ENCODE data around the gene TRAPPC3.

Gene TRAPPC3

GRCh38 chr1:36107394-36107793, 41.9 kb downstream of the TRAPPC3 start:
- no peaks in the 10 kb centered on the region for H3K27me3 ChIP-seq (ENCODE audit: low read depth, low read length)
- no peaks in the 10 kb centered on the region for H4K20me1 ChIP-seq (ENCODE audit: insufficient read depth, low read length)
- no peak overlapping the region for H3K4me3 ChIP-seq (ENCODE audit: low read length)
- H3K27ac ChIP-seq (ENCODE audit: low read length) = no peak overlapping the region
- H3K36me3 ChIP-seq (replicated peaks; ENCODE audit: low read depth, low read length) = no peaks in the 10 kb centered on the region
- no peak for TF ChIP-seq CTCF (IDR thresholded peaks at IDR 0.05; ENCODE audit: low read depth, low read length)
- no peak for TF ChIP-seq EZH2phosphoT487 (IDR thresholded peaks at IDR 0.05; ENCODE audit: low read depth)
- no peaks in the 10 kb centered on the region for H3K79me2 ChIP-seq (ENCODE audit: low read length)
- no peak overlapping the region for H2AFZ ChIP-seq (ENCODE audit: low read depth, low read length)
- no peak overlapping the region for H3K9ac ChIP-seq (ENCODE audit: low read length)
- H3K9me3 ChIP-seq (ENCODE audit: insufficient read depth, low read length) = no peaks in the 10 kb centered on the region
- no peak overlapping the region for H3K4me2 ChIP-seq (ENCODE audit: low read length)
- no peaks in the 10 kb centered on the region for H3K4me1 ChIP-seq (ENCODE audit: low read length)

GRCh38 chr1:36106269-36106668, 43.0 kb downstream of the TRAPPC3 start:
- TF ChIP-seq CTCF (IDR thresholded peaks at IDR 0.05; ENCODE audit: low read depth, low read length) (no peak), EZH2phosphoT487 (IDR thresholded peaks at IDR 0.05; ENCODE audit: low read depth) (no peak)
- no peaks in the 10 kb centered on the region for H3K79me2 ChIP-seq (ENCODE audit: low read length)
- no peaks in the 10 kb centered on the region for H3K27me3 ChIP-seq (ENCODE audit: low read depth, low read length)
- H4K20me1 ChIP-seq (ENCODE audit: insufficient read depth, low read length) = no peaks in the 10 kb centered on the region
- H3K9ac ChIP-seq (ENCODE audit: low read length) = no peak overlapping the region
- H3K9me3 ChIP-seq (ENCODE audit: insufficient read depth, low read length) = no peaks in the 10 kb centered on the region
- H3K4me2 ChIP-seq (ENCODE audit: low read length) = no peak overlapping the region
- H3K27ac ChIP-seq (ENCODE audit: low read length) = no peak overlapping the region
- H3K4me3 ChIP-seq (ENCODE audit: low read length) = no peak overlapping the region
- H3K4me1 ChIP-seq (ENCODE audit: low read length) = no peaks in the 10 kb centered on the region
- H2AFZ ChIP-seq (ENCODE audit: low read depth, low read length) = no peak overlapping the region
- H3K36me3 ChIP-seq (replicated peaks; ENCODE audit: low read depth, low read length) = no peaks in the 10 kb centered on the region

GRCh38 chr1:36101546-36101945, 47.7 kb downstream of the TRAPPC3 start:
- H3K9me3 ChIP-seq (ENCODE audit: insufficient read depth, low read length) = no peaks in the 10 kb centered on the region
- H4K20me1 ChIP-seq (ENCODE audit: insufficient read depth, low read length) = no peaks in the 10 kb centered on the region
- no peaks in the 10 kb centered on the region for H3K27me3 ChIP-seq (ENCODE audit: low read depth, low read length)
- no peak overlapping the region for H2AFZ ChIP-seq (ENCODE audit: low read depth, low read length)
- no peak overlapping the region for H3K4me3 ChIP-seq (ENCODE audit: low read length)
- TF ChIP-seq CTCF (IDR thresholded peaks at IDR 0.05; ENCODE audit: low read depth, low read length) (no peak), EZH2phosphoT487 (IDR thresholded peaks at IDR 0.05; ENCODE audit: low read depth) (no peak)
- no peak overlapping the region for H3K9ac ChIP-seq (ENCODE audit: low read length)
- no peak overlapping the region for H3K4me2 ChIP-seq (ENCODE audit: low read length)
- peaks cover 3% of the 10 kb centered on the region; the same call in 1 of the 2 replicates for H3K4me1 ChIP-seq (ENCODE audit: low read length)
- no peaks in the 10 kb centered on the region for H3K36me3 ChIP-seq (replicated peaks; ENCODE audit: low read depth, low read length)
- H3K79me2 ChIP-seq (ENCODE audit: low read length) = no peaks in the 10 kb centered on the region
- H3K27ac ChIP-seq (ENCODE audit: low read length) = no peak overlapping the region

- no peaks in the 10 kb centered on the region for H3K79me2 ChIP-seq (ENCODE audit: low read length)
- H3K27me3 ChIP-seq (ENCODE audit: low read depth, low read length) = no peaks in the 10 kb centered on the region
- no peaks in the 10 kb centered on the region for H4K20me1 ChIP-seq (ENCODE audit: insufficient read depth, low read length)
- no peaks in the 10 kb centered on the region for H3K9me3 ChIP-seq (ENCODE audit: insufficient read depth, low read length)
- TF ChIP-seq EZH2phosphoT487 (IDR thresholded peaks at IDR 0.05; ENCODE audit: low read depth) (no peak), CTCF (IDR thresholded peaks at IDR 0.05; ENCODE audit: low read depth, low read length) (no peak)
- H3K4me2 ChIP-seq (ENCODE audit: low read length) = peak overlapping the region; percentile 80
- no peaks in the 10 kb centered on the region for H3K36me3 ChIP-seq (replicated peaks; ENCODE audit: low read depth, low read length)
- H3K27ac ChIP-seq (ENCODE audit: low read length) = no peak overlapping the region
- H2AFZ ChIP-seq (ENCODE audit: low read depth, low read length) = peak overlapping the region; percentile 56; the same call in 1 of the 2 replicates
- no peak overlapping the region for H3K9ac ChIP-seq (ENCODE audit: low read length)
- peak overlapping the region; percentile 62 for H3K4me3 ChIP-seq (ENCODE audit: low read length)
- H3K4me1 ChIP-seq (ENCODE audit: low read length) = peaks cover 3% of the 10 kb centered on the region; the same call in 1 of the 2 replicates
Observed at GRCh38 chr1:36100376-36100775, 48.9 kb downstream of the TRAPPC3 start.

Data from OCI-LY3 (cell line).